Measurements from ENCODE around the gene CASP8.

DNA sequence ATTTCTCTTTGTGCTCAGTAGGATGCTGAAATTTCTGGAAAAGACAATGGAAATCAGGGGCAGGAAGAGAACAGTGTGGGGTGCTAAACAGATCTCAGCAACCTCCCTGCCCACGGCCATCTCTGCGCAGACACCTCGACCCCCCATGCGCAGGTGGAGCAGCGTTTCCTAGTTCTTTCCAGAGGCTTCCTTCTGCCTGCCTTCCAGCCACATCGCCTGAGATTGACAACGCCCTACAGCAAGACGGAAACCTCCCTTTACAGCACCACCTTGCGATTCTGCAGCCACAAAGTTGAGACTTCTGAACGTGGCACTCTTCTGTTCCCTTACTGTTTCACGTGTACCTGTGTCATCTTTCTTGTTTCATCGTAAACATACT, 31.4 kb upstream of the CASP8 start:
- TF ChIP-seq, protein P1, sequence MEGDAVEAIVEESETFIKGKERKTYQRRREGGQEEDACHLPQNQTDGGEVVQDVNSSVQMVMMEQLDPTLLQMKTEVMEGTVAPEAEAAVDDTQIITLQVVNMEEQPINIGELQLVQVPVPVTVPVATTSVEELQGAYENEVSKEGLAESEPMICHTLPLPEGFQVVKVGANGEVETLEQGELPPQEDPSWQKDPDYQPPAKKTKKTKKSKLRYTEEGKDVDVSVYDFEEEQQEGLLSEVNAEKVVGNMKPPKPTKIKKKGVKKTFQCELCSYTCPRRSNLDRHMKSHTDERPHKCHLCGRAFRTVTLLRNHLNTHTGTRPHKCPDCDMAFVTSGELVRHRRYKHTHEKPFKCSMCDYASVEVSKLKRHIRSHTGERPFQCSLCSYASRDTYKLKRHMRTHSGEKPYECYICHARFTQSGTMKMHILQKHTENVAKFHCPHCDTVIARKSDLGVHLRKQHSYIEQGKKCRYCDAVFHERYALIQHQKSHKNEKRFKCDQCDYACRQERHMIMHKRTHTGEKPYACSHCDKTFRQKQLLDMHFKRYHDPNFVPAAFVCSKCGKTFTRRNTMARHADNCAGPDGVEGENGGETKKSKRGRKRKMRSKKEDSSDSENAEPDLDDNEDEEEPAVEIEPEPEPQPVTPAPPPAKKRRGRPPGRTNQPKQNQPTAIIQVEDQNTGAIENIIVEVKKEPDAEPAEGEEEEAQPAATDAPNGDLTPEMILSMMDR (IDR thresholded peaks at IDR 0.05; ENCODE audit: control extremely low read depth in 1 of 3, insufficient read depth in 1 of 3, low read depth in 1 of 3, low read length in 3 of 3) = no peak
- TF ChIP-seq, protein P2, sequence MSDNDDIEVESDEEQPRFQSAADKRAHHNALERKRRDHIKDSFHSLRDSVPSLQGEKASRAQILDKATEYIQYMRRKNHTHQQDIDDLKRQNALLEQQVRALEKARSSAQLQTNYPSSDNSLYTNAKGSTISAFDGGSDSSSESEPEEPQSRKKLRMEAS (IDR thresholded peaks at IDR 0.05) = no peak
- TF ChIP-seq PHF8 (conservative IDR thresholded peaks at IDR 0.05; ENCODE audit: low read depth, low read length) (no peak), FOSL1 (IDR thresholded peaks at IDR 0.05; ENCODE audit: insufficient read depth, low read depth, low read length) (no peak), YY1 (IDR thresholded peaks at IDR 0.05; ENCODE audit: low read depth, low read length) (no peak), MAFK (IDR thresholded peaks at IDR 0.05; ENCODE audit: low read depth, low read length) (no peak), HDAC6 (IDR thresholded peaks at IDR 0.05; ENCODE audit: low read depth, low read length) (no peak), CREB1 (IDR thresholded peaks at IDR 0.05) (no peak), NRF1 (IDR thresholded peaks at IDR 0.05; ENCODE audit: low read depth, low read length) (no peak), JUN (IDR thresholded peaks at IDR 0.05; ENCODE audit: low read depth, low read length) (no peak), GABPA (IDR thresholded peaks at IDR 0.05; ENCODE audit: borderline replicate concordance, insufficient read depth, low read length) (no peak)
